ENCODE measurements around the gene ACTR6. TPM values are rescaled to one million over a fixed set of nuclear protein-coding genes. Genes with fewer than 3 reads are reported as not detected.

The ACTR6 gene
- total and polyA plus RNA-seq, 10 of the 15 experiments (the other 5 are each of a cell fraction or from before 2014, with no cell fraction given): 17.4 to 62.4 (median 40.5) TPM

DNA sequence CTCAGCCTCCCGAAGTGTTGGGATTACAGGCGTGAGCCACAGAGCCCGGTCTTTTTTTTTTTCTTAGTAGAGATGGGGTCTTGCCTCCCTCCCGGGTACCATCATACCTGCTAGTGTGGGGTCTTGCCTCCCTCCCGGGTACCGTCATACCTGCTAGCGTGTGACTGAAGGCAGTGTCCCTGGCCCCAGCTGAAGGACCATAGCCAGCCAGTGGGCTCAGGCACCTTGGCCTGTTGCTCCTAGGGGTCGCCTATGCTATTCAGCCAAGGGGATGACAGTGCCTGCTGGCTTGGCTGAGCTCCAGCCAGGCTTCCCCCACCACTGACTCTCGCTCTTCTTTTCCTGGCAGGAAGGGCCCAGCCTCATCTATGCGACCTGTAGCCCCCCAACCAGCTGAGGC lies 47.5 kb upstream of the ACTR6 start:
- ChIA-PET RAD21 (ENCODE audit: unreplicated experiment) (interaction anchor here (1.8 kb wide), 1 partner anchor 252 kb away, joined by 4 read pairs; no protein-coding TSS in a partner anchor), CTCF (interaction anchor here (0.9 to 4.9 kb wide), 6 partner anchors 8 to 401 kb away, joined by 3 to 47 read pairs (median 22); partner anchors contain the start of gene BLTP3B), SMC1A (ENCODE audit: uncharacterized antibody, unreplicated experiment) (interaction anchor here (1.3 kb wide), 1 partner anchor 15 kb away, joined by 3 read pairs; no protein-coding TSS in a partner anchor), POLR2A (no interaction called here)
- intact Hi-C loops (cut with micrococcal nuclease; ENCODE audit: unreplicated experiment) (loop anchor here (10.0 kb wide), 1 partner anchor 402 kb away; no protein-coding TSS in a partner anchor), in situ Hi-C loops (cut with MboI) (no loop called here)
- no peak for FAIRE-seq
- no peak for DNase-seq (ENCODE audit: low read depth, low spot score)
- Histone ChIP-seq H2AFZ (ENCODE audit: control insufficient read depth, low read depth, low read length) (no peak overlapping the region), H3K4me1 (ENCODE audit: control insufficient read depth, insufficient read depth, low read length) (0 out of 2 replicates have a peak, but pooled peaks cover 3% of the 10 kb centered on the region), H3K79me2 (ENCODE audit: control insufficient read depth, insufficient read depth, low read length) (no peaks in the 10 kb centered on the region), H3K27me3 (replicated peaks in 1 of 2; ENCODE audit: control insufficient read depth in 2 of 2, insufficient read depth in 2 of 2, low read length in 1 of 2) (no peaks in the 10 kb centered on the region), H3K9ac (ENCODE audit: control insufficient read depth, insufficient read depth, low read length) (no peak overlapping the region), H4K20me1 (ENCODE audit: control insufficient read depth, insufficient read depth) (no peaks in the 10 kb centered on the region), H3K36me3 (ENCODE audit: control insufficient read depth in 2 of 2, insufficient read depth in 2 of 2, low read length in 1 of 2) (no peaks in the 10 kb centered on the region), H3K4me2 (ENCODE audit: control insufficient read depth, insufficient read depth) (no peak overlapping the region), H3K4me3 (no peak overlapping the region), H3K9me3 (replicated peaks; ENCODE audit: control insufficient read depth, insufficient read depth, low read length) (no peaks in the 10 kb centered on the region), H3K27ac (ENCODE audit: control insufficient read depth, insufficient read depth) (no peak overlapping the region)
- WGBS (ENCODE audit: insufficient coverage, insufficient replicate concordance, low lambda C conversion rate, missing lambda C conversion rate): 89% methylated on average over 10 of the region's 10 CpGs
- no peak for TF ChIP-seq EZH2 (IDR thresholded peaks at IDR 0.05; ENCODE audit: borderline replicate concordance, control insufficient read depth, low read depth, low read length)
- no peak for ATAC-seq
- BruUV-seq (replicated peaks): no TSS peak

DNA sequence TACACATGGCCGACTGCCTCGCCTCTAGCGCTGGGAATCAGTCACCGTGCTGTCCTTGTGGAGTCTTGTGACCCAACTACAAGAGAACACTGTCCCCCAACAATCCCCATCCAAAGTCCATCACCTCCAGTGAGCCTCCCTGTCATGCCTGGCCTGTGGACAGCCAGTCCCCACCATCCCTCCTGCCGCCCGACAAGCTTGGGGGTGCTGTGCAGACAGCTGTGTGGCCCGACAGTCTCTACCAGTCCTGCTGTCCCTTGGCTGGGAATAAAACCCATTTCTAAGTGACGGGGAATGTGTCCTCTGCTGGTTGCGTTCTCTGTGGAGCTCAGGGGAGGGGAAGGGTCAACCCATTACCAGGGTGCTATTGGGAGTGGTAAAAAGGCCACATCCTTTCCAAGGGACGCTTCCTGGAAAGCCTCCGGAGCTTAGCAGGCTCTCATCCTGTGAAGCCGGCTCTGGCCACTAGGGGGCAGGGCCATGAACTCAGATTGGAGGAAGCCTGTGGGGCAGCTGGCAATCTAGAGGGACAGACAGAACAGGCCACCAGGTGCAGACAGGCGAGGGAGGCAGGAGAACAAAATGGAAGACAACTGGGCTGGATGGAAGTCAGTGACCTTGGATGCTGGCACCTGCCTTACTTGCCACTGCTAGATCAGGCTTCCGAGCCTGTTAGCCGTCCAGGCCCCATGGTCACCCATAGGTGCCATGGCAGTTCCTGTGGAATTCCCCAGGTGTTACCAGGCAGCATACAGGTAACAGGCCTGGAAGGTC lies 46.0 kb upstream of the ACTR6 start:
- FAIRE-seq (peak; percentile 83), ATAC-seq (peak; percentile 91), DNase-seq (ENCODE audit: low read depth, low spot score) (no peak)
- H3K4me2 ChIP-seq (ENCODE audit: control insufficient read depth, insufficient read depth): no peak overlapping the region
- TF ChIP-seq IKZF1 (conservative IDR thresholded peaks at IDR 0.05) (peak; percentile 30; the same call in 1 of the 2 replicates), CEBPB (IDR thresholded peaks at IDR 0.05; ENCODE audit: borderline replicate concordance in 1 of 2, low read depth in 2 of 2, low read length in 2 of 2) (no peak), ZNF24 (IDR thresholded peaks at IDR 0.05) (no peak), SREBF1 (IDR thresholded peaks at IDR 0.05; ENCODE audit: low read length) (no peak), SMARCA5 (IDR thresholded peaks at IDR 0.05) (0 out of 2 replicates have a peak, but pooled peaks have one; percentile 19), YY1 (IDR thresholded peaks at IDR 0.05; ENCODE audit: low read depth, low read length) (0 out of 2 replicates have a peak, but pooled peaks have one; percentile 22), SMC3 (IDR thresholded peaks at IDR 0.05; ENCODE audit: borderline replicate concordance, low read length) (peak; percentile 28; the same call in 1 of the 2 replicates), KLF5 (IDR thresholded peaks at IDR 0.05; ENCODE audit: partially characterized antibody) (no peak), RAD21 (IDR thresholded peaks at IDR 0.05; ENCODE audit: insufficient read depth, low read depth, low read length) (peak; percentile 56), TCF7 (IDR thresholded peaks at IDR 0.05; ENCODE audit: borderline replicate concordance) (no peak)
- TF ChIP-seq, protein P1, sequence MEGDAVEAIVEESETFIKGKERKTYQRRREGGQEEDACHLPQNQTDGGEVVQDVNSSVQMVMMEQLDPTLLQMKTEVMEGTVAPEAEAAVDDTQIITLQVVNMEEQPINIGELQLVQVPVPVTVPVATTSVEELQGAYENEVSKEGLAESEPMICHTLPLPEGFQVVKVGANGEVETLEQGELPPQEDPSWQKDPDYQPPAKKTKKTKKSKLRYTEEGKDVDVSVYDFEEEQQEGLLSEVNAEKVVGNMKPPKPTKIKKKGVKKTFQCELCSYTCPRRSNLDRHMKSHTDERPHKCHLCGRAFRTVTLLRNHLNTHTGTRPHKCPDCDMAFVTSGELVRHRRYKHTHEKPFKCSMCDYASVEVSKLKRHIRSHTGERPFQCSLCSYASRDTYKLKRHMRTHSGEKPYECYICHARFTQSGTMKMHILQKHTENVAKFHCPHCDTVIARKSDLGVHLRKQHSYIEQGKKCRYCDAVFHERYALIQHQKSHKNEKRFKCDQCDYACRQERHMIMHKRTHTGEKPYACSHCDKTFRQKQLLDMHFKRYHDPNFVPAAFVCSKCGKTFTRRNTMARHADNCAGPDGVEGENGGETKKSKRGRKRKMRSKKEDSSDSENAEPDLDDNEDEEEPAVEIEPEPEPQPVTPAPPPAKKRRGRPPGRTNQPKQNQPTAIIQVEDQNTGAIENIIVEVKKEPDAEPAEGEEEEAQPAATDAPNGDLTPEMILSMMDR (IDR thresholded peaks at IDR 0.05 in 2 of 3, conservative IDR thresholded peaks at IDR 0.05 in 1 of 3; ENCODE audit: control insufficient read depth in 2 of 3, extremely low read depth in 1 of 3, insufficient read depth in 1 of 3, low read depth in 3 of 3, low read length in 3 of 3): peak; percentile 63 to 94 (median 91)
- SMC1A ChIA-PET (ENCODE audit: uncharacterized antibody, unreplicated experiment): interaction anchor here (0.7 to 1.8 kb wide), 6 partner anchors 10 to 250 kb away, joined by 3 to 6 read pairs (median 3); no protein-coding TSS in a partner anchor
- no TSS peak for BruUV-seq (replicated peaks)
- peak overlapping the region; percentile 50 for H2AFZ ChIP-seq (ENCODE audit: control insufficient read depth, low read depth, low read length)
- no peak overlapping the region for H3K4me3 ChIP-seq
- H3K36me3 ChIP-seq (ENCODE audit: control insufficient read depth in 2 of 2, insufficient read depth in 2 of 2, low read length in 1 of 2): no peaks in the 10 kb centered on the region
- H3K9me3 ChIP-seq (replicated peaks; ENCODE audit: control insufficient read depth, insufficient read depth, low read length): no peaks in the 10 kb centered on the region
- 57% methylated on average over 14 of the region's 15 CpGs for WGBS (ENCODE audit: insufficient coverage, insufficient replicate concordance, low lambda C conversion rate, missing lambda C conversion rate)
- RAD21 ChIA-PET (ENCODE audit: unreplicated experiment): interaction anchor here (0.9 to 1.6 kb wide), 2 partner anchors 194 to 250 kb away, joined by 3 to 6 read pairs; no protein-coding TSS in a partner anchor
- H3K79me2 ChIP-seq (ENCODE audit: control insufficient read depth, insufficient read depth, low read length): no peaks in the 10 kb centered on the region
- in situ Hi-C loops (cut with MboI) (no loop called here), intact Hi-C loops (cut with micrococcal nuclease; ENCODE audit: unreplicated experiment) (loop anchor here (10.0 kb wide), 1 partner anchor 400 kb away; no protein-coding TSS in a partner anchor)
- CTCF ChIA-PET: interaction anchor here (0.5 to 4.9 kb wide), 29 partner anchors 10 to 1093 kb away, joined by 3 to 47 read pairs (median 4); partner anchors contain the start of genes ACTR6 and BLTP3B
- H3K4me1 ChIP-seq (ENCODE audit: control insufficient read depth, insufficient read depth, low read length): 0 out of 2 replicates have a peak, but pooled peaks cover 3% of the 10 kb centered on the region
- no peak overlapping the region for H3K9ac ChIP-seq (ENCODE audit: control insufficient read depth, insufficient read depth, low read length)
- no peak overlapping the region for H3K27ac ChIP-seq (ENCODE audit: control insufficient read depth, insufficient read depth)
- POLR2A ChIA-PET: no interaction called here
- no peaks in the 10 kb centered on the region for H4K20me1 ChIP-seq (ENCODE audit: control insufficient read depth, insufficient read depth)
- no peaks in the 10 kb centered on the region for H3K27me3 ChIP-seq (replicated peaks in 1 of 2; ENCODE audit: control insufficient read depth in 2 of 2, insufficient read depth in 2 of 2, low read length in 1 of 2)

Measured in GM12878 (cell line).